Natural killer cell (primary cell): Measurements from ENCODE around the gene NUBPL. TPM values are rescaled to one million over a fixed set of nuclear protein-coding genes. Genes with fewer than 3 reads are reported as not detected.
"Not testable (repeated sequence)": the region's sequence is repeated elsewhere in the genome, so short reads cannot be mapped to it uniquely, and the experiment has no call there.

Source experiments
- ATAC-seq, 3 donors: fragments of 150-1000 bp in 2 of 3; fragments of 200-7000 bp in 1 of 3; cut with Tn5 transposase; 1 replicate in 1 of 3; 2 replicates in 2 of 3; pipeline ENCODE4 v1.10.0; 2021; ENCODE audit warnings: mild to moderate bottlenecking in 2 of 3, moderate library complexity in 2 of 3
- DNase-seq, 2 donors: peaks; one replicate each; pipeline versions ENCODE4 v3.0.0 to v3.0.0-alpha.2; 2013 to 2021; ENCODE audit warnings: mixed read lengths in 1 of 2
- H3K27ac ChIP-seq: one replicate; pipeline ENCODE4 v1.5.1; 2013; ENCODE audit warnings: mild to moderate bottlenecking, low read length
- H3K27me3 ChIP-seq: one replicate; pipeline ENCODE4 v1.6.1; 2013; ENCODE audit warnings: low read length; ENCODE audit not compliant: control insufficient read depth, insufficient read depth
- H3K36me3 ChIP-seq: one replicate; pipeline ENCODE4 v1.6.1; 2013; ENCODE audit warnings: low read length; ENCODE audit not compliant: control insufficient read depth, insufficient read depth
- H3K4me1 ChIP-seq: one replicate; pipeline ENCODE4 v1.6.1; 2013; ENCODE audit warnings: low read length; ENCODE audit not compliant: control insufficient read depth, insufficient read depth
- H3K4me3 ChIP-seq: one replicate; pipeline ENCODE4 v1.5.1; 2013; ENCODE audit warnings: low read length
- H3K9me3 ChIP-seq: one replicate; pipeline ENCODE4 v1.6.1; 2013; ENCODE audit warnings: low read length; ENCODE audit not compliant: control insufficient read depth, insufficient read depth
- H3K27ac Mint-ChIP-seq, 2 donors: one replicate each; pipeline ENCODE4 v1.8.0; 2022; ENCODE audit warnings: mild to moderate bottlenecking in 2 of 2, mixed read lengths in 2 of 2, moderate library complexity in 1 of 2
- H3K27me3 Mint-ChIP-seq, 2 donors: one replicate each; pipeline ENCODE4 v1.8.0; 2022; ENCODE audit warnings: low read depth in 2 of 2, mixed read lengths in 2 of 2
- H3K36me3 Mint-ChIP-seq: one replicate; pipeline ENCODE4 v1.8.0; 2022; ENCODE audit warnings: mixed read lengths
- H3K4me1 Mint-ChIP-seq, 2 donors: one replicate each; pipeline ENCODE4 v1.8.0; 2022; ENCODE audit warnings: mixed read lengths in 2 of 2
- H3K4me3 Mint-ChIP-seq: one replicate; pipeline ENCODE4 v1.8.0; 2022; ENCODE audit warnings: mild to moderate bottlenecking, moderate library complexity, mixed read lengths
- H3K9me3 Mint-ChIP-seq, 2 donors: one replicate each; pipeline ENCODE4 v1.8.0; 2022; ENCODE audit warnings: mixed read lengths in 2 of 2
- WGBS: methylation state at CpG from one replicate; pipeline ENCODE4 v1.1.7; 2013; ENCODE audit warnings: missing lambda C conversion rate; ENCODE audit not compliant: insufficient coverage; 5-methylcytosine and 5-hydroxymethylcytosine counted together
- intact Hi-C: fragments of 100-400 bp; cut with micrococcal nuclease; formaldehyde crosslinking; loops from one replicate; pipeline ENCODE4 v1.14.2; 2022
- total RNA-seq, 4 donors: library from RNA; stranded (reverse); fragments of 120-200 nt in 1 of 4; gene quantifications; one replicate each; pipeline versions ENCODE4 v1.2.3 to v1.2.4, GENCODE V29; 2013 to 2022
- TF ChIP-seq, protein P1 (sequence below): fragments of 200-600 bp; IDR thresholded peaks from one replicate; pipeline ENCODE4 v1.8.0; 2022; ENCODE audit warnings: antibody characterized with exemption

NUBPL gene
- total RNA-seq, 3 donors from 2014 or later (not counting 1 experiment from before 2014, with no cell fraction given), result 7.1 to 8.5 (median 7.5) TPM

GRCh38 chr14:31854508-31855075, 293.4 kb downstream of the NUBPL start:
- H3K9me3 Mint-ChIP-seq, result peaks cover 0 to 5% of the 10 kb centered on the region in 2 donors
- no peaks in the 10 kb centered on the region for H3K4me1 ChIP-seq
- H3K4me1 Mint-ChIP-seq, result no peaks in the 10 kb centered on the region
- no peaks in the 10 kb centered on the region for H3K27me3 ChIP-seq
- DNase-seq, result no peak
- ATAC-seq, result no peak
- WGBS, result 83% methylated on average over 1 of the region's 2 CpGs
- no peaks in the 10 kb centered on the region for H3K27me3 Mint-ChIP-seq
- no peak overlapping the region for H3K4me3 Mint-ChIP-seq
- no peaks in the 10 kb centered on the region for H3K36me3 Mint-ChIP-seq
- H3K9me3 ChIP-seq, result no peaks in the 10 kb centered on the region
- TF ChIP-seq, protein P1, sequence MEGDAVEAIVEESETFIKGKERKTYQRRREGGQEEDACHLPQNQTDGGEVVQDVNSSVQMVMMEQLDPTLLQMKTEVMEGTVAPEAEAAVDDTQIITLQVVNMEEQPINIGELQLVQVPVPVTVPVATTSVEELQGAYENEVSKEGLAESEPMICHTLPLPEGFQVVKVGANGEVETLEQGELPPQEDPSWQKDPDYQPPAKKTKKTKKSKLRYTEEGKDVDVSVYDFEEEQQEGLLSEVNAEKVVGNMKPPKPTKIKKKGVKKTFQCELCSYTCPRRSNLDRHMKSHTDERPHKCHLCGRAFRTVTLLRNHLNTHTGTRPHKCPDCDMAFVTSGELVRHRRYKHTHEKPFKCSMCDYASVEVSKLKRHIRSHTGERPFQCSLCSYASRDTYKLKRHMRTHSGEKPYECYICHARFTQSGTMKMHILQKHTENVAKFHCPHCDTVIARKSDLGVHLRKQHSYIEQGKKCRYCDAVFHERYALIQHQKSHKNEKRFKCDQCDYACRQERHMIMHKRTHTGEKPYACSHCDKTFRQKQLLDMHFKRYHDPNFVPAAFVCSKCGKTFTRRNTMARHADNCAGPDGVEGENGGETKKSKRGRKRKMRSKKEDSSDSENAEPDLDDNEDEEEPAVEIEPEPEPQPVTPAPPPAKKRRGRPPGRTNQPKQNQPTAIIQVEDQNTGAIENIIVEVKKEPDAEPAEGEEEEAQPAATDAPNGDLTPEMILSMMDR, result no peak
- H3K27ac ChIP-seq, result no peak overlapping the region
- intact Hi-C loops, result no loop called here
- H3K36me3 ChIP-seq, result no peaks in the 10 kb centered on the region
- H3K4me3 ChIP-seq, result no peak overlapping the region
- H3K27ac Mint-ChIP-seq, result no peak overlapping the region

DNA sequence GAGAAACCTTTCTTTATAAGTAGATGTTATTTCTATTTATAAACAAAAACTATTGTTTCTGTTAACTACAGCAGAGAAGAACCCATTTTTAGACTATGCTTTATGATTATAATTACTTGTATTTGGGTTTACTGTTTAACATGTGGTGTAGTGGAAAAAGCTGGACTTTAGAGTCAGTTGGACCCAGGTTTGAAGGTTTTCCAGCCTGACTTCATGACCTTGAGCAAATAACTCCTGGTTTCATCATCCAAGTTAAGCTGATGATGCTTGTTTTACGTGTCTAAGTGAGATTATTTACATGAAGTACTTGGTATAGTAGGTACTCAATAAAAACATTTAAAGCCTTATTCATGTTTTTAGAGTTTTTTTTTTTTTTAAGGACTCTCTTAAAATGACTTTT, 294.1 kb downstream of the NUBPL start:
- no peak for DNase-seq
- H3K4me3 Mint-ChIP-seq, result no peak overlapping the region
- Histone ChIP-seq H3K4me1 (no peaks in the 10 kb centered on the region), H3K27me3 (no peaks in the 10 kb centered on the region), H3K36me3 (no peaks in the 10 kb centered on the region), H3K27ac (no peak overlapping the region), H3K9me3 (no peaks in the 10 kb centered on the region), H3K4me3 (no peak overlapping the region)
- H3K27ac Mint-ChIP-seq, result no peak overlapping the region
- ATAC-seq, result no peak
- no peaks in the 10 kb centered on the region for H3K27me3 Mint-ChIP-seq
- intact Hi-C loops, result no loop called here
- no peaks in the 10 kb centered on the region for H3K4me1 Mint-ChIP-seq
- TF ChIP-seq, protein P1, result no peak
- H3K36me3 Mint-ChIP-seq, result no peaks in the 10 kb centered on the region
- peaks cover 0 to 5% of the 10 kb centered on the region in 2 donors for H3K9me3 Mint-ChIP-seq
- no CpG with 5 or more reads among the region's 1 CpG for WGBS

GRCh38 chr14:31856003-31856402, 294.8 kb downstream of the NUBPL start:
- H3K36me3 ChIP-seq, H3K9me3 ChIP-seq, intact Hi-C loops, H3K36me3 Mint-ChIP-seq, H3K4me3 ChIP-seq, H3K27me3 ChIP-seq, H3K9me3 Mint-ChIP-seq, H3K27ac ChIP-seq, H3K4me1 Mint-ChIP-seq, DNase-seq, H3K4me3 Mint-ChIP-seq, ATAC-seq, H3K27me3 Mint-ChIP-seq, H3K4me1 ChIP-seq, H3K27ac Mint-ChIP-seq: not testable (repeated sequence)
- WGBS, result 81% methylated on average over 2 of the region's 2 CpGs

- H3K27ac Mint-ChIP-seq, result no peak overlapping the region
- Histone ChIP-seq H3K36me3 (no peaks in the 10 kb centered on the region), H3K9me3 (no peaks in the 10 kb centered on the region), H3K27me3 (no peaks in the 10 kb centered on the region), H3K4me3 (no peak overlapping the region), H3K4me1 (no peaks in the 10 kb centered on the region), H3K27ac (no peak overlapping the region)
- peaks cover 7% of the 10 kb centered on the region for H3K36me3 Mint-ChIP-seq
- no peak overlapping the region for H3K4me3 Mint-ChIP-seq
- peaks cover 10 to 11% of the 10 kb centered on the region in 2 donors for H3K9me3 Mint-ChIP-seq
- TF ChIP-seq, protein P1, result no peak
- ATAC-seq (no peak), DNase-seq (no peak)
- intact Hi-C loops, result no loop called here
- H3K27me3 Mint-ChIP-seq, result no peaks in the 10 kb centered on the region
- WGBS, result 100% methylated on average over 1 of the region's 1 CpG
- no peaks in the 10 kb centered on the region for H3K4me1 Mint-ChIP-seq
These were observed 297.7 kb downstream of the NUBPL start for GRCh38 chr14:31858868-31859267.
